Astrocyte of the hippocampus (primary cell): ENCODE data around the gene PARM1.

Experiments used
- DNase-seq: peaks from one replicate; pipeline ENCODE4 v3.0.0; 2011; ENCODE audit warnings: low read depth, low spot score

Gene PARM1

DNA sequence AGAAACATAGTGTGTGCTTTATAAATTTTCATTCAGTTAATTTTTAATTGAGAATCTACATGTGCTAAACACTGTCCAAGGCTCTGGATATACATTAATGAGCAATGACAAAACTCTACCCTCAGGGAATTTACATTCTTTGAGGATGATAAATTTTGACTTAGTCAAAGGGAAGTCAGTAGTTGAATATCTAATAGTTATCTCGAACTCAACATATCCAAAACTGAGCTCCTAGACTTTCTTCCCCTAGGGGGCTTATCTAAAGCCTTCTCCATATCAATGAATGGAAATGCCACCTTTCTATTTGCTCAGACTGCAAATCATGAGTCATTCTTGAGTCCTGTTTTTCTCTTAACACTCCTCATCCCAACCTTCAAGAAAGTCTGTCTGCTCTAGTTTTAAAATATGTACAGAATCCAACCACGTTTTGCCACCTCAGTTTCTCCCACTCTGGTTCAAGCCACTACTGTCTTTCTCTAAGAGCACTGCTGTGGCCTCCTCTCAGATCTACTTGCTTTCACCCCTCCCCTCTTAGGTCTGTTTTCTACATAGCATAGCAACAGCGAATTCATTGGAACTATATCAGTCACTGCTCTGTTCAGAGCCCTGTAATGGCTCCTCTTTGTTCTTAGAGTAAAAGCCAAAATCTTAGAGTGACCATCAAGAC is 9.5 kb downstream of the PARM1 start:
- no peak for DNase-seq

DNA sequence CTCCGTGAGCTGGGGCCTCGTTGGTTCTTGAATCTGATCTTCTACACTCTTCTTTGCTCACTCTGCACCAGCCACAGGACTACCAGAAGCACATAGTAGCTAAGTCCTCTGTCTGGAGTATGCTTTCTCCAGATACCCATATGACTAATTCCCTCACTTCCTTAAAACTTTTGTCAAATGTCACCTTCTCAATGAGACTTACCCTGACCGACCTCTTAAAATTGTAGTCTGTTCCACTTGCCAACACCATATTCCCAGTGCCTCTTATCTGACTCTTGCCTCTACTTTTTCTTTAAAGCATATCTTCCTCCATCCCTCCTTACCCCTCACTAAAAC is 10.0 kb downstream of the PARM1 start:
- no peak for DNase-seq

DNA sequence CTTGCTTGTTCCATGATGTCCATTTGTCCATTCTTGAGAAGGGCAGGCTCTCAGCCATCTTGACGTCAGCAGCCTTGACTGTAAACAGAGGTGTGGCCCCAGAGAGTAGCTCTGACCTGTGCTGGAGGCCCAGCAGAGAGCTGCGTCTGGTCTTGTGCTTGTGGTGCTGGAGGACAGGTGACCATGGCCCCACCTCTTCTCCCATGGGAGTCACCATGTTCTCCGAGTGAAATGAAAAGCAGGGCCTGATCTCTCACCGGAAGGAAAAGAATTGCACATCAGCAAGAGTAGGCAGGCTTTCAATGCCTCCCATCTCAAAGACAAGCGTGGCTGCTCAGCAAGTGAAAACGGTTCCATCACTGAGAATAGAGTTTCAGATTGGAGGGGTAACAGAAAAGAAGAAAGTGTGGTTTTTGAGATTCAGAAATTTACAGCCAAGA is 11.5 kb downstream of the PARM1 start:
- no peak for DNase-seq

DNA sequence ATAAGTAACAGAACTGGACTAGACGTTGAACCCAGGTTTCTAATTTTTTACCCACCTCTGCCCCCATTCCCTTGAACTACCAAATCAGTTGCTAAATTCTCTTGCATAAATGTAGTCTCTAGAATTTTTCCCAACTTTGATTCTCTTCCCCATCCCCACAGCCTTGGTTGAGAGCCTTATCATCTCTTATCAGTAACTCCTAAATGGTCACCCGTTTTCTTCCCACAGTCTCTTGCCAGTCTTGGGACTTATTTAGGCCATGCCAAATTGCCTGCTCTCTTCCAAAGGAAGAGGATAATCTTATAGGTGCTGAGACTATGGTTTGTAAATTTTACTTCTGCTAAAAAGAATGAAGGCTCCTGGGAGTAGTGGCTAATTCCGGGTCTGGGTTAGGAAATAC is 13.3 kb downstream of the PARM1 start:
- DNase-seq, result no peak

DNA sequence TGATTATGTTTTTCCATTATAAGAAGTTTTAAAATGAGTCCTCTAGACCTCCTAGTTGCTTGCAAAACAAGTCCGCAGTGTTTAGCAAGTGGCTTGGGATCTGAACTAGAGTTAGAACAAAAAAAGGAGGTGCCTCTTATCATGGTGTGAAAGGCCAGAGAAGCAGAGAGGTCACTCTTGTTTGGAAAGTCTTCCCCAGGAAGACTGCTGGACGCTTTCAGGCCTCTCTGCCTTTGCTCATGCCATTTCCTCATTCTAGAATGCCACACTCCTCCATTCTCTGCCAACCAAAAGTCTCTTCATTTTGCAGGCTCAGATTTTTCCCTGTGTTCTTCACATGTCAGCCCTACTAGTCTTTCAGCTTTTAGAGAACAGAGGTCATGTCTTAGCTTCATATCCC is 14.9 kb downstream of the PARM1 start:
- no peak for DNase-seq

DNA sequence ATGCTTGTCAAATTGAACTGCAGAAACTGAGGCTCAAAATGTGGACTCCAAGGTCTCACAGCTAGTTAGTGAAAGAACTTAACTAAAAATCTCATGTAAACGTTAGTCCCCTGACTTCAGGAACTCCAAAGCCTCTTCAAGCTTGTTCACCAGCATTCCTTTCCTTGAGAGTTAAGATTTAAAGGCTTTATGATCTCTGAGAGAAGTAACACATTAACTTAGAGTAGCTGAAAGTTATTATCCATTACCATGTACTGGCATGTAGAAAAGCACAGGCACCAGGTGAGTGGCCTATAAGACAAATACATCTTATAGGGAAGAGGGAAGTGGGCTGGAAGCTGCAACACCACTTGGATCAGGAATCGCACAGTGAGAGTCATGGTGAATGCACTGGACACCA is 15.3 kb downstream of the PARM1 start:
- no peak for DNase-seq

DNA sequence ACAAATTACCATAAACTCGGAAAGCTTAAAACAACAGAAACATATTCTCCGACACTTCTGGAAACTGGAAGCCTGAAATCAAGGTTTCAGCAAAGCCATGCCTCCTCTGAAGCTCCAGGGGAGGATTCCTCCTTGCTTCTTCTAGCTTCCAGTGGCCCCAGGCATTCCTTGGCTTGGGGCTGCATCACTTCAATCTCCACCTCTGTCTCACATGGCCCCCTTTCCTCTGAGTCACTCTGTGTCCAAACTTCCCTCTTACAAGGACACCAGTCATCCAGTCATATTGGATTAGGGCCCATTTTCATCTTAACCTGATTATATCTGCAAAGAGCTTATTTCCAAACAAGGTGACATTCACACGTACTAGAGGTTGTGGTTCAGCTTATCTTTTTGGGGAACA is 17.3 kb downstream of the PARM1 start:
- no peak for DNase-seq

DNA sequence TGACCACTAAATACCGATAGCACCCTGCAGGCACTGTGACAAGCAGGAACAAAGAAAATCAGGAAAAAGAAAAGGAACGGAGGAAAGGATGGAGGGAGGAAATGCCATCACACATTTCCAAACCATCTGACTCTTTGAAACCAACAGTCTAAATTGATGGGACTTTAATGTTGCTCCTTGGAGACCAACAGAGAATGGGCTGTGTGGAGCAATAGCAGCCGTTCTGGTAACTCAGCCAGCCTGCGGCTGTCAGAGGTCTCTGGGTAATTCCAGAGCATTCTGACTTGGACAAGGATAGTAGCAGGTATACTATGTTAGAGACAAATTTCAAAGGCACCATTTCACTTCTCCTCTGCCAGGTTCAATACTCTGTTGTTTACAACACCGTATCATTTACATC is 18.0 kb downstream of the PARM1 start:
- no peak for DNase-seq

DNA sequence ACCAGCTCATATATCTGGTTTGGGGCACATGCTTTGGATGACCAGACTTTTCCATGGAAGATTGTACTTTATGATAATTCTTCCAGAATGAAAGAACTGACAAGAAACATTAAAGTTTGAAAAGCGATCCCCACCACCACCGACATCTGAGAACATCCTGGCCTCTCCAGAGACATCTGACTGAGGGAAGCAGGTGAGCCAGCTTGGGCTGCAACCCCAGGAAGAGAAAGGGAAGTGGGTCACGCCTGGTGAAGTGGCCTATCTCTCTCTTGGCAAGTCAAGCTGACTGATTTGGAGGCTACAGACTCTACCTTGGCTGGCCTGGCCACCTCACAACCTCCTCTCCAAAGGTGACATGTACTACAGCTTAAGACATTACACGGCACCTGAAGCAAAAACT is 20.7 kb downstream of the PARM1 start:
- no peak for DNase-seq

DNA sequence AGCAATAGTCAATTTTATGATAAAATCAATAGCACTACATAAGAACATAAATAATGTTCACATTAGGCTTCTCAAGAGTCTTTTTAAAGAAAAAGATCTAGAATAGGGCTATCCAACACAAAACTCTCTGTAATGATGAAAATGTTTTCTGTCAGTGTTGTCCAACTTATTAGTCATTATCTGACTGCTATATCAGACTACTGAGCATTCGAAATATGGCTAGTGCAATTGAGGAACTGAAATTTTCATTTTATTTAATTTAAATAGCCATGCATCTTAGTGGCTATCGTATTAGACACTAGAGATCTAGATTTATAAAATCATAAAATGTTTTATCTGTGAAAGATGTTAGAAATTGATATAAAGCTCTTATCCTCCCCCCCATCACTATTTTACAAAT is 26.0 kb downstream of the PARM1 start:
- DNase-seq, result no peak

DNA sequence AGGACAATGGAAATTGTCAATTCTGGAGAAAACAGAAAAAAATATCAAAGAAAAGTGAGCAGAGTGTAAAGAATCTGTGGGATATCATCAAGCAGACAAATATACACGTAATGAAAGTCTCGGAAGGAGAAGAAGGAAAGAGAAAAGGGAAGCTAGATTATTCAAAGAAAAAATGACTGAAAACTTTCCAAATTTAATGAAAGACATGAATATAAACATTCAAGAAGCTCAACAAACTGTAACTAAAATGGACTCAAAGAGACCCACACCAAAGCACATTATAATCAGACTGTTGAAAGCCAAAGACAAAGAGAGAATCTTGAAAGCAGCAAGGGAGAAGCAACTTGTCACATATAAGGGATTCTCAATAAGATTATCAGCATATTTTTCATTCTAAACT is 28.3 kb downstream of the PARM1 start:
- no peak for DNase-seq

DNA sequence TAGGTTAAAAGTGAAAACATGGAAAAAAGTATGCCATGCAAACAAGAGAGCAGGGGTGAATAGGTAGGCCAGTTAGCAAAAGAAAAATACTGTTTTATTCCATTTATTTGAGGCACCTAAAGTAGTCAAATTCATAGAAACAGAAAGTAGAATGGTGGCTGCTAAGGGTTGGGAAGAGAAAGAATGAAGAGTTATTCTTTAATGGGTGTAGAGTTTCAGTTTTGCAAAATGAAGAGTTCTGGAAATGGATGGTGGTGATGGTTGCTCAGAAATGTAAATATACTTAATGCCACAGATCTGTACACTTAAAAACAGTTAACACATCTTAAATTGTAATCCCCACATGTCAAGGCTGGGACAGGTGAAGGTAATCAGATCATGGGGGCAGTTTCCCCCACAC is 29.7 kb downstream of the PARM1 start:
- no peak for DNase-seq

DNA sequence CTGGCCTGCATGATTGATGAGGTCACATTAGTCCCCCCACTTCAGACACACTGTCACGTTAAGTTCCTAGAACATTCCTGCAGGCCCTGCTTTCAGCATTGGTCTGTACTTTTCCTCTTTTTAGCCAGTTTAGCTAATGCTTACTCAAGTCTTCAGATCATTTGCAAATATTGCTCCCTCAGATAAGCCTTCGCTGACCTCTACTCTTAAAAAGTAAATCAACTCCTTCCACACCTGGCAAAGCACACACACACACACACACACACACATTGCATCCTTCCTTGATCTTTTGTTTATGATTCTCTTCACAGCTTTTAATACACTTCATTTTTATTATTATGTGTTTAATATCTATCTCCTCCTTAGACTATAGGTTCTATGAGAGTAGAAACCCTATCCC is 31.4 kb downstream of the PARM1 start:
- DNase-seq, result no peak

DNA sequence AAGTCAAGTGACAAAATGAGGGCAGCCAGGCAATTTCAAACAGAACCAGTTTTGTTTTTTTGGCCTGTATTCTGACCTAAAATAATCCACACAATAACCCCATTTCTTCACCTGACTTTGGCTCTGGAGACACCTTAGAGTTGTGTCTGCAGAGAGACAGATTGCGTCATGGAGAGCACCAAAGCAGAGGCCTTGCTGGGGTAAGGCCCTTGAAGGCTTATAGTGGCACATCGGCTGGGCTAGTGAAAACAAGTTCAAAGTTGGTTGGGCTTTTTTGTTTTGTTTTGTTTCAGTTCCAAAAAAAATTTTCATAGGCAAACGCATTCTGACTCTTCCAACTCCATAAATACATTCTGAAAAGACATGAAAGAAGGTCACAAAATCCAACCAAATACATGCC is 34.4 kb downstream of the PARM1 start:
- DNase-seq, result no peak

DNA sequence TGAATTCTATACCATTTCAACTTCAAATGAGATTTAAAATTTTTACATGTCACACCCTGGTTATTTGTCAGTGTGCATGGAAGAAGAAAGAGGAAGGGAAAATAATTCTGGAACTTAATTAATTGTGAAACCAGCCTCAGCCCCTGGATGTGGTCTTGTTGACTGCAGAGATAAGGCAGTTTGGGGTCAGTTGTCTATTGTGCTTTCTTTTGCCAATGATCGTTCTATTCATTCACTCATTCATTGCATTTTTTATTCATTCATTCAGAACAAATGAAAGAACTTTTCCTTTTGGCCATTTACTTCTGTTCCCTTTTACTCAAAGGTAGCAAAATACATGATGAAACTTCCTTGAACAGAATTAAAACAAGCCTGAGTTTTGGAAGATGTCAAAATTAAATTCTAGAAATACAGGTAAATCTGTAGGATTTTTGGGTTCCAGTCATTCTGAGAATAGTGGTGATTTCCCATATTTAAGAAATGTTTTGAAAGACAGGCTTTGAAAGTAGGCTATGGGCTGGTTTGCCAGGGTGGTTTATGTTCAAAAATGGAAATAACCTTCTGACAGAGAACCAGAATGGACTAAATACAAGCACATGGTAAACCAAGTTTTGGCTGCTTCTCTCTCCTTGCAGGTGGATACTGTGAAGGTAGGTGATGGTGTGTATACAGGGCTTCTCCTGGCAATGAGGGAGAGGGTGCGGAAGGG is 35.7 kb downstream of the PARM1 start:
- DNase-seq, result no peak

DNA sequence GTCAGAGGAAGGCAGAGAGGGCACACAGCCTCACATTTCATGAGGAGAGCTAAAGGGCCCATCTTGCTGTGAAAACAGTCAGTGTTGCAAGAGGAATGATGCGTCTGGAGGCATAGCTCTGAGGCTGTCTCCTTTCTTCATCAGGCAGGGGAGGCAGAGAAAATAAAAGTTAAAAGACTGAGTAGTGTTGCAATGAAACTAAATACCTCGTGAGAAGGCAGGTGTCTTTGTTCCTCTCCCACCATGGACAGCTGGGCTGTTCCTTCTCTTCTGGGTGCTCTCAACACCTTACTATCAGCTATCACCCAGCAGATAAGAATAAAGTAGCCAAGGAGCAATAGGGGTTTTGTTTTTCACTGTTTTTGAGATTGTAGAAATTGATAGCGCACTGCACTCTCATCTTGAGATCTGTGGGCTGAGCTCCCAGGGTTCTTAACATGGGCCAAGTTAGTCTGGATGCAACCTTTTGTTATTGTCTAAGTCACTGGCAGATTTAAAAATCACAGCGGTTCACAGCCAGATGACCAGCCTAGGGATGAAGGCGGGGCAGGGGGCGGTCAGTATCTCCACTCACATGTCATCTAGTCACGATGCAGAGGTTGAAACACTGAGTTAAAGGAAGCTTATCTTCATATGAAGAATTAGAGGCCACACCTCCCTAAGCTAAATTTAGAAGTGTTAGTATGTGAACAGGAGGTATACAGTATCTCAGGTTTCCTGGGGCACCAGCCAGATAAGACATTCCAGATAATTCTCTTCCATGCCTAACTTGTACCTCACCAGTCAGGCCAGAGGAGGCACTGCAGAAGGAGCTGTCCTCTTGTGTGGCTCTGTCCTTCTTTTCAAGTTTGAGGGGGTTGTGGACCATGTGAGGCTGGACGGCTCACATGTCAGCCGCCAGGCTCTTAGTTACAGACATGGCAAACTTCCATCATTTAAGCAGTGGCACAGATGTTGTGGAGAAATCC is 36.9 kb downstream of the PARM1 start:
- DNase-seq, result no peak

DNA sequence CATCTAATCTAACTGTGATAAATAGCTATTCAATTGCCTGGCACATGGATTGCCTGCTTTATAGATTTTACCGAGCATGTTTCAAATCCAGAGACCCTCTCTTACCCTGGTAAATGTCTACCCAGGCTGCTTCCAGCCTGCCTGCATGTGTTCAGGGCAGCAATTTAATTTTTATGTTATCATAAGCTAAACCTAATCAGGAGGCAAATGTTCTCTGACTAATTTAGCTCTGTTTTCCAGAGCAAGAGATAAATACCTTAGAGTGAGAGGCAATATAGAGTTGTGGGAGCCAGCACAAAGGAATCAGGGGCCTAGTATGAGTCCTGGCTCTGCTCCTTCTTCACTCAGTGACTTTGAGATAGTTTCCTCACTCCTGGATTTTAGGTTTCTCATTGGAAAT is 37.7 kb downstream of the PARM1 start:
- no peak for DNase-seq

DNA sequence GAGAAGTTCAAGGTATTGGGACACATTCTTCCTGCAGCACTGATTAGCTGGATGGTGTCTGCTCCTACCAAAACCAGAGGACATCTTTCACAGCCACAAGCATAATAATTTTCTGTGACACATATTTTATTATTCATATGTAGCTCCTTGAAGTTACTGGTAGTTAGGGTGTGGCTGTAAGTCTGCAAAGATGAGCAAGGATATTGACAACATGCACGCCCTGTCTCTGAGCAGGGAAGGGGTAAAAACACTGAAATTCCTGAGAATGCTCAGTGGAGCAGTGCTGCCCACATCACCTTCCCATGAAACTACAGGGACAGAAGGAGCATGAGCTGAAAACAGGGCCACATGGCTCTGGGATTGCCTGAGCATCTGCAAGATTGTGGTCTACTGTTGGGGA is 38.9 kb downstream of the PARM1 start:
- DNase-seq, result no peak

DNA sequence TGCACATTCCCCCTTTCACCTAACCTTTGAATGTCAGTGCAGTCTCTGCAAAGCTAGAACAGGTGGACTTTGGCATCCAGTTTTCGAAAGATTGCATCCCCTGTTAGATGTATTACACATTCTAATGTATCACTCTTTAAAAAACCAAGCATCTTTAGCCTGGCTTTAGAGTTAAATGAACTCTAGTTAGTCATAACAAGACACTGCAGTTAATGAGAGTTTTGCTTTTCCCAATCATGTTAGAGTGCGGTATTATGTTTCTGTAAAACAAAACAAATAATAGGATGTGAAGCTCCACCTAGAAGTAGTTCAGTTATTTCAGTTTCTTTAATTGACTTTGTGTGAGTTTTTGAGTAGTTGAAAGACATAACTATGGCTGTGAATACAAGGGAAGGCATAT is 42.2 kb downstream of the PARM1 start:
- no peak for DNase-seq

DNA sequence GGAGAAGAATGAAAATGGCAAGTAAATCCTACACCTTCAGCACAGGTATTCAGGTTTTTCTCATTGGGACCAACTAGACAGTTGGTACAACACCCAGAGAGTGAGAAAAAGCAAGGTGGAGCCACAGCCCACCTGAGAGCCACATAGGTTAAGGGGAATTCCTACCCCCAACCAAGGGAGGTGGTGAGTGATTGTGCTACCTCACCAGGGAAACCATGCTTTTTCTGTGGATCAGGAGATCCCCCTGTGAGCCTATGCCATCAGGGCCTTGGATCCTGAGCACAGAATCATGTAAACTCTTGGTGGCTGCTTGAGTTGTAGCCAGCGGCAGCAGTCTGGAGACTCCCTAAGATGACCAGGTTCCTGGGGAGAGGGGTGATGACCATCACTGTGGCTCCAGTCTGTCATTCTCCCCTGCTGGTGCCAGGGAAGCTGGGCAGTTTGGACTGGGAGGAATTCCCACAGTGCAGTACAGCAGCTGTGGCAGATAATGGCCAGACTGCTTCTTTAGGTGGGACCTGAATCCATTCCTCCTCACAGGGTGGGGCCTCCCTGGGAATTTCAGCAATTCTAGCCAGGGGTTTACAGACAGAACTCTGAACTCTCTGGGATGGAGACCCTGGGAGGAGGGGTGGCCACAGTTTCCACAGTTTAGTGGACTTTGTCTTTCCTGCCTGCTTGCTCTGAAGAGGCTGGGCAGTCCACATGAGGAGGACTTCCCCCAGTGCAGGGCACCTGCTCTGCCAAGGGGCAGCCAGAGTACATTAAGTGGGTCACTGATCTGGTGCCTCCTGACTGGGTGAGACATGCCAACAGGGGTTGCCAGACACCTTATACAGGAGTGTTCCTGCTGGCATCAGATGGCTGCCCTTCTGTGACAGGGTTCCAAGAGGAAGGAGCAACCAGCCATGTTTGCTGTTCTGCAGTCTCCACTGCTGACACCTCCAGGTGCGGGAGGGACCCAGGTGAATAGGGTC is 43.2 kb downstream of the PARM1 start:
- DNase-seq, result no peak

DNA sequence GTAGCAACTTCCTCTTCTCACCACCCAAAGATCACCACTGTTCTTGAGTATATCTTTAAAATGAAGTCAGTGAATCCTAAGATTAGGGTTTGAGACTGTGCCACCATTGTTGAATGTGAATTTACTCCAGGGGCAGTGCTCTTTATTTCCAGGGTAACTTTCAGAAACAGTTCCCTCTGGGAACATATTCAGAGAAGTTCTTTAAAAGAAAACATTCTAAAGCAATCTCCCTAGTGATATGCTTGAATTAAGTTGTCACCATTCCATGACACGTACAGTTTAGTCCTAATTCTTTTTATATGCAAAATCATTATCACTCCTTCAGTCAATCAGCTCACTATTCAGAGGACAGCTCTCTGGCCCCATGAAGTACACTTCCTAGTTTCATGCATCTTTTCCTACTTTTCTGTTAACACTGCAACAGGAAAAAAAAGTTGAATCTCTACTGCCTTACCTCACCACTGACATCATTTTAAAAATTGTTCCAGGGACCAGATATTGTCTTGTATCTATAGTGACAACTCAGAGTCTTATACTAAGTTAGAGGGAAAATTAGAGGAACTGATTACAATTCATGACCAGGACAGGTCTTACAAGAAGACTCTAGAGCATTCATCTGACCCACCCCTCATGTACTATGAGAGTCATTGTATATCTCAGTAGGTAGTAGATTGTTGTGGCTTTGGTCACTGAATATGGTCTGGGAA is 49.8 kb downstream of the PARM1 start:
- no peak for DNase-seq
